Fibroblast of skin of left biceps (primary cell): Measurements from ENCODE around the gene INSL3.
"Not testable (repeated sequence)": the region's sequence is repeated elsewhere in the genome, so short reads cannot be mapped to it uniquely, and the experiment has no call there.

ENCODE experiments used
- DNase-seq, 2 experiments: peaks; one replicate each; pipeline ENCODE4 v3.0.0-alpha.2; 2013; ENCODE audit warnings: low read depth in 2 of 2

Gene INSL3

DNA sequence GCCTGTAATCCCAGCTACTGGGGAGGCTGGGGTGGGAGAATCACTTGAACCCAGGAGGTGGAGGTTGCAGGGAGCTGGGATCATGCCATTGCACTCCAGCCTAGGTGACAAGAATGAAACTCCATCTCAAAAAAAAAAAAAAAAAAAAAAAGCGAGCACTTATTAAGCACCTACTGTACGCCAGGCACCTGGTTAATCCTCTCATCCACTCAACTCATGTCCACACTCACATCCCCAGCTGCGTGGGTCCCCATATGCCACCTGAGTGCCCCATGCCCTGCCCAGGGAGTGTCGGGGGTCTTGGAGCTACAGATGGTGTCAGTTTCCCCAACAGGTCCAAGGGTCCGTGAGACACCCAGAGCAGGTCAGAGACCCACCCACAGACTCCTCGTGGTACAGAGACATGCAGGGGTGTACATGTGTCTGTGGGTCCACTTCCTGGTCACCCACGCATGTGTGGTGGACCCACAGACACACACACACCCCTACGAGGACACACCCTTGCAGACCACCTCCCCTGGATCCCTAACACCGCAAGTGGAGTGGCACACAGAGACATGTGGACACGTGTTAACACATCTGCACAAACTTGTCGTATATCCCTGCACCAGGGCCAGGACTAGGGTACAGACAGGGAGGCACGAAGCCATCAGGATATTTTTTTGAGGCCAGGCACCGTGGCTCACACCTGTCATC is 3.5 kb downstream of the INSL3 start:
- DNase-seq = no peak

DNA sequence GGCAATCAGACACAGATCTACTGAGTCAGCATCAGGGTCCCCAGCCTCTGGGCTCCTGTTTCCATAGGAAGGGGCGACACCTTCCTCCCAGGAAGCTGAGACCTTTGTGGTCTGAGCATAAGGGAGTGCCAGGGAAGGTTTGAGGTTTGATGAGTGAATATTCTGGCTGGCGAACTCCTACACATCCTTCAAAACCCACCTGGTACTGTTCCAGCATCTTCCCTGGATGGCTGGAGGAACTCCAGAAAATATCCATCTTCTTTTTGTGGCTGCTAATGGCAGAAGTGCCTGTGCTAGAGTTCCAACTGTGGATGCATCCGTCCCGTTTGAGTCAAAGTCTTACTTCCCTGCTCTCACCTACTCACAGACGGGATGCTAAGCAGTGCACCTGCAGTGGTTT is 9.2 kb downstream of the INSL3 start:
- DNase-seq = no peak

DNA sequence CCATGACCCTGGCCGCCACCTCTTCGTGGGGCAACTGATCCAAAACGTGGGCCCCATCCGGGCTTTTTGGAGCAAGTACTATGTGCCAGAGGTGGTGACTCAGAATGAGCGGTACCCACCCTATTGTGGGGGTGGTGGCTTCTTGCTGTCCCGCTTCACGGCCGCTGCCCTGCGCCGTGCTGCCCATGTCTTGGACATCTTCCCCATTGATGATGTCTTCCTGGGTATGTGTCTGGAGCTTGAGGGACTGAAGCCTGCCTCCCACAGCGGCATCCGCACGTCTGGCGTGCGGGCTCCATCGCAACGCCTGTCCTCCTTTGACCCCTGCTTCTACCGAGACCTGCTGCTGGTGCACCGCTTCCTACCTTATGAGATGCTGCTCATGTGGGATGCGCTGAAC is 9.6 kb downstream of the INSL3 start:
- no peak for DNase-seq

DNA sequence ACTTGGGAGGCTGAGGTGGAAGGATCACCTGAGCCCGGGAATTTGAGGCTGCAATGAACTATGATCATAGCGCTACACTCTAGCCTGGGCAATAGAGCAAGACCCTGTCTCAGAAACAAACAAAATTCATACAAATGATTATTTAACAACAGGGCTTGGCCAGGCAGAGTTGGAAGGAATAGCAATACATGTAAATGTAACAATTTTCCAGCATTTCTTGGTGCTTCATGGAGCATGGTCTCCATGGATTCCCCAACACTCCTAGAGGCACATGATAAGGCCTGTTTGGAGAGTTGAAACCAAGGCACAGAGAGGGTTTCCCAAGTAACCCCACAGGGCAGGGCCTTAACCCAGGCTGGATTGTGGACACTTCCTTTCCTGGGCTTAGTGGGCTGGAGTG is 10.2 kb downstream of the INSL3 start:
- DNase-seq = no peak

DNA sequence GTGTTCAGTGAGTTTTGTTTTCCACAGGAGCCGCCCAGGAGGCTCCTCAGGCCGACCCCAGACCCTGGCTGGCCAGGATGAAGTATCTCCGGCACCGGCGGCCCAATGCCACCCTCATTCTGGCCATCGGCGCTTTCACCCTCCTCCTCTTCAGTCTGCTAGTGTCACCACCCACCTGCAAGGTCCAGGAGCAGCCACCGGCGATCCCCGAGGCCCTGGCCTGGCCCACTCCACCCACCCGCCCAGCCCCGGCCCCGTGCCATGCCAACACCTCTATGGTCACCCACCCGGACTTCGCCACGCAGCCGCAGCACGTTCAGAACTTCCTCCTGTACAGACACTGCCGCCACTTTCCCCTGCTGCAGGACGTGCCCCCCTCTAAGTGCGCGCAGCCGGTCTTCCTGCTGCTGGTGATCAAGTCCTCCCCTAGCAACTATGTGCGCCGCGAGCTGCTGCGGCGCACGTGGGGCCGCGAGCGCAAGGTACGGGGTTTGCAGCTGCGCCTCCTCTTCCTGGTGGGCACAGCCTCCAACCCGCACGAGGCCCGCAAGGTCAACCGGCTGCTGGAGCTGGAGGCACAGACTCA is 13.5 kb downstream of the INSL3 start:
- no peak for DNase-seq

DNA sequence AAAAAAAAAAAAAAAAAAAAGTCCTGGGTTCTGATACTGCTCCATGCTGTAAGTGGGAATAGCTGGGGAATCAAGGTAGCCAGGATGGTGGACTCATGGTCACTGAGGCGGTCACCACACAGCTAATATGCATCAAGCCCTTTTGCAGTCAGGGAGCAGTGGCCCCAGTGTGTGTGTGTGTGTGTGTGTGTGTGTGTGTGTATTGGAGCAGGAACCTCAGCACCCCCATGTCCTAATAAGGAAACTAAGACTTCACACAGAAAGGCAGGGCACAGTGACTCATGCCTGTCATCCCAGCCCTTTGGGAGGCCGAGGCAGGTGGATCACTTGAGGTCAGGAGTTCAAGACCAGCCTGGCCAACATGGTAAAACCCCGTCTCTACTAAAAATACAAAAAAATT is 14.4 kb downstream of the INSL3 start:
- DNase-seq = no peak

DNA sequence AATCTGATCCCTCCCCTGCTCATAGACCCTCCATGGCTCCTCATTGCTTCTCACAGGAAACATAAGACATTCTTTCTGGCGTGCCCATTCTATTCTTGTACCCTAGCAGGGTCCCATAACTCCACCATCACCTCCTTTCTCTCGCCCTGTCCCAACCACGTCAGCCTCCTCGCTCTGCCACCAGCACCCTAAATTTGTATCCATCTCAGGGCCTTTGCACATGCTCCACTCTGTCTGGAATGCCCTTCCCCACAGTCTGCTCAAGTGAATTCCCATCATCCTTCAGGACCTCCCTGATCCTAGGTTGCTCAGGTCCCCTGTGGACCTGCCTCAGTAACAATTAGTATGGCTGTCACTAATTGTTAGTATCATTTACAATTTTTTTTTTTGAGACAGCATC is 15.9 kb downstream of the INSL3 start:
- no peak for DNase-seq

DNA sequence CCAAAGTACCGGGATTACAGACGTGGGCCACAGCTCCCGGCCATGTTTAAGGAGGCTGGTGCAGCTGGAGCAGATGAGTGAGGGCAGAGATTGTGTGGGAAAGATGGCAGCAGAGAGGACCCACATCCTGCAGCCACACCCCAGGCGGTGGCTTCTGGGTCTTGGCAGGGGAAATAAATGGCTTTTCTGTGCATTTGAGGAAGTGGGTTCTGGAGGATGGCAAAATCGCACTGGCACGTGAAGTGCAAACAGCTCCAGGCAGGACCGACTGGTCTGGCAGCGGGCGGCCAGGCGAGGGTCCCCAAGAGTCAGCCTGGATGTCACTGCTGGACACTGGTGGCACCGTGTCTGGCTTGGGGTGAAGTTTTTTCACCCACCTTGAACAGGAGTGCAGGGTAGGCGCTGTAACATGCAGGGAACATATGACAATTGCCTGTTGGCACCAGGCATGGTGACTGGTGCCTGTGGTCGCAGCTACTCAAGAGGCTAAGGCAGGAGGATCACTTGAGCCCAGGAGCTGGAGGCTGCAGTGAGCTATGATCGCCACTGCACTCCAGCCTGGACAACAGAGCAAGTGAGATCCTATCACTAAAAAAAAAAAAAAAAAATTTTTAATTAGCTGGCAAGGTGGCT is 17.9 kb downstream of the INSL3 start:
- no peak for DNase-seq

DNA sequence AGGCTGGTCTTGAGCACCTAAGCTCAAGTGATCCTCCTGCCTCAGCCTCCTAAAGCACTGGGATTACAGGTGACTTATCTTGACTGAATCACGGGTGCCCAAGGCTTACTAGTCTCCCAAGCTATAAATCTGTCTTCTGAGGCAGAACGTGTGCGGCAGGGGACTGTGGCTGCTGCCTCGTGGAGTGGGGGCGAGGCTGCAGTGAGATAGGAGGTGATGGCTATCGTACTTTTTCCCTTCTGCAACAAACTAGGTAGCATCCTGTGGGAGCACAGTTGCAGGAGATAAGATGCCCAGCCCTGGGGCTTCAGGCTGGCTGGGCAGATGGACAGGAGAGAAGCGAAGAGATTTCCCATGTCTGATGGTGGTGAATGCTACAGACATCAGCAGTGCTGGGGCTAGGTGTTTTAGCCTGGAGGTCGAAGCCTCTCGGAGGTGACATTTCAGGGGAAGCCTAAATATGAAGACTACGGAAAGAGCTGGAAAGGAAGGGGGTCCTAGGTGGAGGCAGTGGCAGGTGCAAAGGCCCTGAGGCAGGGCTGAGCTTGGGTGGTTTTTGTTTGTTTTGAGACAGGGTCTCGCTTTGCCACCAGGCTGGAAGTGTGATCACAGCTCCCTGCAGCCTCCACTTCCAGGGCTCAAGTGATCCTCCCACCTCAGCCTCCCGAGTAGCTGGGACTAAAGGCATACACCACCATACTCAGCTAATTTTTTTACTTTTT is 19.0 kb downstream of the INSL3 start:
- DNase-seq = no peak

DNA sequence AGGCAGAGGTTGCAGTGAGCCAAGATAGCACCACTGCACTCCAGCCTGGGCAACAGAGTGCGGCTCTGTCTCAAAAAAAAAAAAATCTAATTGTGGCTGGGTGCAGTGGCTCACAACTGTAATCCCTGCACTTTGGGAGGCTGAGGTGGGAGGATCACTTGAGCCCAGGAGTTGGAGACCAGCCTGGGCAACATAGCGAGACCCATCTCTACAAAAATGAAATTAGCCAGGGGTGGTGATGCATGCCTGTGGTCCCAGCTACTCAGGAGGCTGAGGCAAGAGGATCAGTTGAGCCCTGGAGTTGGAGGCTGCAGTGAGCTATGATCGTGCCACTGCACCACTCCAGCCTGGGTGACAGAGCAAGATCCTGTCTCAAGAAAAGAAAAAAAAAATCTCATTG is 22.7 kb downstream of the INSL3 start:
- DNase-seq = not testable (repeated sequence)

DNA sequence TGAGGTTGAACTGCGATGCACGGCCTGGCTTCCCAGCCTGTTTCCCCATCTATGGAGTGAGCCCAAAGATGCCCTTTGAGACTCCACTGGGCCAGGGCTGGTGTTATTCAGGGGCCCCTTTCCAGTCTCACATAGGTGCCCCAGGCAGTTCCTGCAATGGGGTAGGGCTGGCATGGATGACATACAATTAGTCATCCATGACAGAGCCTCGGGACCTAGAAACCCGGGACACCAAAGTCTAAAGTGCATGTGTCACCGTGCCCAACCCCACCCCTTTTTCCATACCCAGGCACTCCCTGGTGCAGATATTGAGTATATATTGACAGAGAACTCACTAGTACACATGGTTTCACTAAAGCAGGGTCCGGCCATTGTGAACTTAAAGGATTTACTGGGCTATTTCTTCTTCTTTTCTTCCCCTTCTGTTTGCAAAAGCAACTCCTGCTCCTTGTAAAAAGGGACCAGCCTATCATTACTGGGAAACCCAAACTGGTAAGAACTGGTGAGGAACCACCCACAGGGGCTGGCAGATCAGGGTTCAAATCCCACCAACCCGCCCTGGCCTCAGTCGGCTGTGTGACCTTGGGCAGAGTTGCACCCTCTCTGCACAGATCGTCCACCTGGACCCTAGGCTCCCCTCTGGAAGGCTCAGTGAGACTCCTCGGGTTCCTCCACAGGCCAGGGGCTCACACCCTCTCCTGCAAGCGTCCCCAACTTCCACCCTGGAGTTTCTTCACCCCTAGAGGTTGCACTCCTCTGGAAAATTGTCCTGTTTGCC is 23.7 kb downstream of the INSL3 start:
- DNase-seq = no peak

DNA sequence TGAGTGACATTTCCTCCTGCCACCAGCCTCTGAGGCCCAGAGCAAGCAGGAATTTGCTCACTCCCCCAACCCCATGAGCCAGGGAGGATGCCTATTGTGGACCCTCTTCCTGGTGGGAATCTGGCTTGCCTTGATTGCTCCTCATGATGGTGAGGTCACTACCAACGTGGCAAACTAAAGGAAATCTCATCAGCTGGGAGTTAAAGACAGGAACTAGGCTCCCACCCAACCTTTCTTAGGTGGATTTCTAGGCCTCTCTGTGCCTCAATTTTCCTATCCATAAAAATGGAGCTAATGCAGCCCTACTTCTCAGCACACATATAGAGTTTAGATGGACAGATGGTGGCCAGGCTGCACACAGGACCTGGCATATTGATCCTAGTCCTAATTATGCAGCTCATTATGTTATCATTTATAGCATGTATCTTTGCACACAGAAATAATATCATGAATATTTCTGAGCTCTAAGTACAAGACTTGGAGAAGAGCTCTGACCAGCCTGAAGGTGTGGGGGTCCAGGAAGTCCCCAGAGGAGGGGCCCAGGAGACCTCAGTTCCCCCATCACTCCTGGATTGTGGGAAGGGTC is 24.4 kb downstream of the INSL3 start:
- no peak for DNase-seq

DNA sequence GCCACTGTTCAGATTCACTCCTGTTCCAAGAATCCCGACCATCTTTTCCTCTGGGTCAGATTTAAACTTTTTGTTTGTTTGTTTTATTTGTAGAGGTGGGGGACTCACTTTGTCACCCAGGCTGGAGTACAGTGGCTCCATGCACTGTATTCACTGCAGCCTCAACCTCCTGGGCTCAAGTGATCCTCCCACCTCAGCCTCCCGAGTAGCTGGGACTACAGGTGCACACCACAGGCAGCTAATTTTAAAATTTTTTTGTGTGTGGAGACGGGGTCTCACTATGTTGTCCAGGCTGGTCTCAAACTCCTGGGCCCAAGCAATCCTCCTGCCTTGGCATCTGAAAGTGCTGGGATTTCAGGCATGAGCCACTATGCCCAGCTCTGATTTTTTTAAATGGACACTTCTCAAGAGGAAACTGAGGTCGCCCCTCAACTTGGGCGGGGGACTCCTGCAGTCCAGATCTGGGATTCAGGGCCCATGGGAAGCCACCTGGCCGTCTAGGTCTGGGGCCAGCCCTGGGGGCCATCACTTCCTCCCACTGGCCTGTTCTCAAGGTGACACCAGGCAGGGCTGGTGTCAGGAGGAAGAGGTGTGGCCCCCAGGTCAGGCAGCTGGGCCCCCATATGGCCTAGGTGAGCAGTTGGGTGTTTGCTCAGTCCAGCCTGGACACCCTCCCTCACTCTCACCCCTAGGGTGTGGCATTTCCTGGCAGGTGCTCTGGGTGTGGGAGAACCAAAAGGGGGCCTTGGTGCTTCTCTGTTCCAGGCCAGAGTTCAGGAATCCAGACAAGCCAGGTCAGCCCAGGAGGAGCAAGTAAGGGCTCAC is 25.1 kb downstream of the INSL3 start:
- no peak for DNase-seq

DNA sequence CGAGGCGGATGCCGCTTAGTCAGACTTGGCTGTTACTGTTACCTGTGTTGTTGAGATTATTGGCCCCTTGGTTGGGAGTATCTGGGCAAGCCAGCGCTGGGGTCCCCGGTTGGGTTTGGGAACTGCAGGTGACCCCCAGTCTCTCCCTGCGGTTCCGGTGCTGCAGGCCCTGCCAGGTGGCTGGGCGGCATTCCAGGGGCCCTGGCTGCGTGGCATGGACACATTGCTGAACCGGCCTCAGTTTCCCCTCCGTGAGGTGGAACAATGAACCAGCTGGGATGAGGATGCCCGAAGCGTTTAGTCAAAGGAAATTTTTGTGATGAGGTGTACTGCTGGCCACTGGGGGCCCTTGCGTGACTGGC is 25.8 kb downstream of the INSL3 start:
- DNase-seq = no peak

DNA sequence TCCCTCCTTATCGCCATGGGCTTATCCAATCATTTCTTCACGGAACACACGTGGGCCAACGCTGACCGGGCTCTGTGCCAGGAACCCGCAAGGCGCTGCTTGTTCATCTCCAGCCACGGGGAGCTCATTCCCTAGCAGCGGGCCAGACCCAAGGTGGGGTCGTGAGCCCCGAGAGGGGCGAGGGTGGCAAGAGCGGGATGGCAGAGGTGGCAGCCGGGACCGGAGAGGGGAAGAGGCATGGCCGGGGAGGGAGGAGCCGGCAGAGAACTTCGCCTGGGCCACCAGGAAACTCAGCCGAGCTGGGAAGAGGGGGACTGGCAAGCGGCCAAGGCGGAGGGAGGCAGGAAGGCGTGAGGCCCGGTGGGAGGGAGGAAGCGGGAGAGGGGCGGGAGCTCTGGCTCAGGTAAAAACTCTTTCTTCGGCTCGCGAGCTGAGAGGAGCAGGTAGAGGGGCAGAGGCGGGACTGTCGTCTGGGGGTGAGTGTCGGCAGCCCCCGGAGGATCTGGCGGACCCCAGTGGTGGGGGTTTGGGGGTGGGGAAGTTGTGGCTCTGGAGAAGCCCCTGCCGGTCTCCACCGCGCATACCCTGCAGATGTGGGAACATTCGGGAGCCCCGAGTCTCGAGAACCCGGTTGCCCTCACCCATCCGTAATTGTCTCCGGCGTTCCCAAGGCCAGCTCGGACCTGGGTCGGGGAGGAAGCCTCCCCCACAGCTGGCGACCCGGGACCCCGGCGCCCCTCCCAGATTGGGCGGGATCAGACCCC is 26.4 kb downstream of the INSL3 start, which contains the start of gene B3GNT3:
Gene B3GNT3 (plus strand): TSS at position 408 of the 764 bp plus-strand sequence. CDS start 12,670 bp downstream, outside the sequence.
- DNase-seq = no peak

DNA sequence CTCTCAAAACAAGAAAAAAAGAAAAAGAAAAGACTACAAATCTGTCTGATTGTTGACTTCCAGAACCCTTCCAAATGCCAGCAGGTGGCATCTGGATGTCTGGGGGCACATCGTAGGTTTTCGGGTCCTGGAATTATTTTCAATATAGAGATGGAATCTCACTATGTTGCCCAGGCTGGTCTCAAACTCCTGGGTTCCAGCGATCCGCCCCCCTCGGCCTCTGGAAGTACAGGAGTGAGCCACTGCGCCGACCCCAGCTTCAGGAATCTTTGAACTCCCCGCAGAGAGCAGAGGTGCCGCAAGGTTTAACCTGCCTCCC is 26.9 kb downstream of the INSL3 start:
- no peak for DNase-seq

DNA sequence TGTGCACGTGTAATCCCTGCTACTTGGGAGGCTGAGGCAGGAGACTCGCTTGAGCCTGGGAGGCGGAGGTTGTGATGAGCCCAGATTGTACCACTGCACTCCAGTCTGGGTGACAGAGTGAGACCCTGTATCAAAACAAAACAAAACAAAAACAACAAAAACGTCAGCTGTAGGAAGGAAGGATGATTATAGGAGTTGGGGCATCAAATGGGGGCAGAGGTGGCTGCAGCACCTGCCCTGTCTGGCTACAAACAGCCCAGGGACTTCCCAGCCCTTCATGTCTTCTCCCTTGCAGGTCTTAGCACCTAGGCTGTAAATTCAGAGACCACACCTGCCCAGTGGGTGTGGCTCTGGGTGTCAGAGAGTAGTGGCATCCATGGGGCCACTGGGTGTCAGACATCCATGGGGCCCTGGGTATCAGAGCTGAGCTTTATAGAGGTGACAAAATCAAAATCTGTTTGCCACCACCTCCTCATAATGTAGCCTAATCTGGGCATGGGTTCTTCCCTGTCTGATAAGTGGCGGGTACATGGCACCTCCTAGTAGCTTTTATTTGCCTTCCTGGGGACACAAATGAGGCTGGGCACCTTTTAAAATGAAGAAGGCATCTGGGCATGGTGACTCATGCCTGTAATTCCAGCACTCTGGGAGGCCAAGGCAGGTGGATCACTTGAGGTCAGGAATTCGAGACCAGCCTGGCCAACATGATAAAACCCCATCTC is 31.1 kb downstream of the INSL3 start:
- DNase-seq = no peak

DNA sequence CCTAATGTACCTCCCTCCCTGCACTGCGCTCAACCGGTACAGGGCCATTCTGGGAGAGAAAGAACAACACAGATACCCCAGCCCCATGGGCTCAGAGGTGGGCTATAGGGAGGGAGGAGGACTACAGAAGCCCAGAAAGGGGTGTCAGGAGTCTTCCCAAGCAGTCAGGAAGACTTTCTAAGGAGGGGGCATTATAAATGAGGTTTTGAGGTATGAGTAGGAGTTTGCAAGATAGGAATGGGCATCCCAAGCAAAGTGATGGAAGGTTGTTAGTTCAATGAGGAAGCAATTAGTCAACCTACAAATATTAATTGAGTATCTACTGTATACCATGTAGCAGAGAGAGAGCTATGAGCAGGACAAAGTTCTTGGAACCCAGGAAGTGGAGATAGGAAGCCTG is 32.7 kb downstream of the INSL3 start:
- DNase-seq = no peak

DNA sequence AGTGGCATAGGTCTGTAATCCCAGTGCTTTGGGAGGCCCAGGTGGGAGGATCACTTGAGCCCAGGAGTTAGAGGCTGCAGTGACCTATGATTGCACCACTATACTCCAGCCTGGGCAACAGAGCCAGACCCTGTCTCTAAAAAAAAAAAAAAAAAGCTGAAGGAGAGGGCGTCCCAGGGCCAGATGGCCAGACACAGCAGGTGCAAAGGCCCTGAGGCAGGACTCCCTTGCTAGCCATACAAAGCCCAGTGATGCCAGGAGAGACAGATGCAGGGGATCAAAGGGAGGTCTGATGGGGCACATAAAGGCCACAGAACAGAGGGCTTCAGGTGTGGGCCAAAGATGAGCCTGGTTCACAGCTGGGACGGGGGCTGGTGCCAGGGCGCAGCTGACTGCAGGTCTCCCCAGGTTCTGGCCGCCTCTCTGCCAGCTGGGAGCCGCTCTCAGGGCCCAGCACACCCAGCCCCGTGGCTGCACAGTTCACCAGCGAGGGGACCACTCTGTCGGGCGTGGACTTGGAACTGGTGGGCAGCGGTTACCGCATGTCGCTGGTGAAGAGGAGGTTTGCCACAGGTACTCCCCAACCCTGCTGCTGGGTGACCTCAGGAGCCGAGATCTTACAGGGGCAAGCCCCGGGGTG is 33.9 kb downstream of the INSL3 start:
- DNase-seq = no peak
